NCI-H1105 (cell line): ENCODE data around the gene METTL24.

ENCODE experiments used
- DNase-seq: peaks from one replicate; lab custom pipeline; 2025; lab: John Stamatoyannopoulos, UW

Gene METTL24

GRCh38 chr6:110334423-110335180, 23.5 kb downstream of the METTL24 start:
- DNase-seq = no peak

- DNase-seq = no peak
Observed at GRCh38 chr6:110332281-110332680, 25.9 kb downstream of the METTL24 start.

GRCh38 chr6:110331816-110332215, 26.3 kb downstream of the METTL24 start:
- no peak for DNase-seq

GRCh38 chr6:110331390-110331789, 26.8 kb downstream of the METTL24 start:
- no peak for DNase-seq

GRCh38 chr6:110329714-110330436, 28.3 kb downstream of the METTL24 start:
- DNase-seq = no peak

- DNase-seq = no peak
Observed at GRCh38 chr6:110329348-110329713, 28.8 kb downstream of the METTL24 start.

- DNase-seq = no peak
Observed at GRCh38 chr6:110328259-110328658, 29.9 kb downstream of the METTL24 start.

GRCh38 chr6:110327391-110327790, 30.8 kb downstream of the METTL24 start:
- DNase-seq = no peak

- DNase-seq = no peak
Observed at GRCh38 chr6:110326609-110327008, 31.5 kb downstream of the METTL24 start.

- DNase-seq = no peak
Observed at GRCh38 chr6:110326057-110326456, 32.1 kb downstream of the METTL24 start.

- DNase-seq = peak; percentile 64
Observed at GRCh38 chr6:110325197-110325596, 33.0 kb downstream of the METTL24 start.

GRCh38 chr6:110324548-110324947, 33.6 kb downstream of the METTL24 start:
- DNase-seq = no peak

GRCh38 chr6:110323258-110323657, 34.9 kb downstream of the METTL24 start:
- no peak for DNase-seq

- no peak for DNase-seq
Observed at GRCh38 chr6:110322874-110323242, 35.3 kb downstream of the METTL24 start.

- no peak for DNase-seq
Observed at GRCh38 chr6:110322151-110322873, 35.8 kb downstream of the METTL24 start.

GRCh38 chr6:110320307-110320706, 37.8 kb downstream of the METTL24 start:
- no peak for DNase-seq

GRCh38 chr6:110319843-110320242, 38.3 kb downstream of the METTL24 start:
- peak; percentile 7 for DNase-seq

- no peak for DNase-seq
Observed at GRCh38 chr6:110319381-110319780, 38.8 kb downstream of the METTL24 start.

- DNase-seq = no peak
Observed at GRCh38 chr6:110318971-110319370, 39.2 kb downstream of the METTL24 start.

- no peak for DNase-seq
Observed at GRCh38 chr6:110317646-110318045, 40.5 kb downstream of the METTL24 start.

GRCh38 chr6:110317189-110317588, 41.0 kb downstream of the METTL24 start:
- no peak for DNase-seq

- DNase-seq = no peak
Observed at GRCh38 chr6:110315869-110316398, 42.2 kb downstream of the METTL24 start.
